Measurements from ENCODE around the gene MORN1. TPM values are rescaled to one million over a fixed set of nuclear protein-coding genes. Genes with fewer than 3 reads are reported as not detected.

Gene MORN1
- total and polyA plus RNA-seq, 4 donors, result 2.3 to 6.9 (median 3.6) TPM

DNA sequence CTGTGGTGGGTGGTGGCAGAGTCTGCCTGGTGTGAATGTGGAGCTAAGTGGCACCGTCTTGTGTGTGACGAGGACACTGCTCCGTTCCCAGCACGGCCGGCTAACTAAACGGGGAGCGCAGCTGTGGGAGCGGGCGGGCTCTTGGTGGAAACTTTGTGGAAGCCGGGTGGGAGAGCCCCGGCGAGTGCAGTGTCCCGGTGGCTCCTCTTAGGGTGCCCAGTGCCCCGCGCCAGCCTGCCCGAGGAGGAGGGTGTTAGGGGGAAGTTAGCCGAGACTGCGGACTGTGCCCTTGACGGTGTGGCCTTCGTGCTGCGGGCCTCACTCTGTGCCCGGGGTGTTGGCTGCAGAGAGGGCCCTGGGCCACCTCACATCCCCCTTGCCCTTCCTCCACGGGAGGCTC lies 11.1 kb upstream of the MORN1 start:
- Histone ChIP-seq H3K36me3 (ENCODE audit: control insufficient read depth in 4 of 4, insufficient read depth in 3 of 4, low read depth in 1 of 4, low read length in 3 of 4) (peaks cover 15 to 71% (median 46%) of the 10 kb centered on the region in 4 donors), H3K4me3 (ENCODE audit: low read depth in 1 of 3, low read length in 3 of 3) (no peak overlapping the region), H3K9me3 (ENCODE audit: control insufficient read depth in 4 of 4, low read length in 3 of 4) (no peaks in the 10 kb centered on the region), H3K27me3 (ENCODE audit: control insufficient read depth in 4 of 4, insufficient read depth in 4 of 4, low read length in 3 of 4) (no peaks in the 10 kb centered on the region), H3K9ac (ENCODE audit: low read depth in 1 of 2, low read length in 2 of 2) (no peak overlapping the region), H3K27ac (ENCODE audit: low read depth in 1 of 2, low read length in 2 of 2) (no peak overlapping the region), H3K4me1 (ENCODE audit: control insufficient read depth in 4 of 4, insufficient read depth in 4 of 4, low read length in 3 of 4) (peaks cover 0 to 13% (median 5%) of the 10 kb centered on the region in 4 donors)
- no peak for TF ChIP-seq RAD21 (IDR thresholded peaks at IDR 0.05)
- TF ChIP-seq, protein P1, sequence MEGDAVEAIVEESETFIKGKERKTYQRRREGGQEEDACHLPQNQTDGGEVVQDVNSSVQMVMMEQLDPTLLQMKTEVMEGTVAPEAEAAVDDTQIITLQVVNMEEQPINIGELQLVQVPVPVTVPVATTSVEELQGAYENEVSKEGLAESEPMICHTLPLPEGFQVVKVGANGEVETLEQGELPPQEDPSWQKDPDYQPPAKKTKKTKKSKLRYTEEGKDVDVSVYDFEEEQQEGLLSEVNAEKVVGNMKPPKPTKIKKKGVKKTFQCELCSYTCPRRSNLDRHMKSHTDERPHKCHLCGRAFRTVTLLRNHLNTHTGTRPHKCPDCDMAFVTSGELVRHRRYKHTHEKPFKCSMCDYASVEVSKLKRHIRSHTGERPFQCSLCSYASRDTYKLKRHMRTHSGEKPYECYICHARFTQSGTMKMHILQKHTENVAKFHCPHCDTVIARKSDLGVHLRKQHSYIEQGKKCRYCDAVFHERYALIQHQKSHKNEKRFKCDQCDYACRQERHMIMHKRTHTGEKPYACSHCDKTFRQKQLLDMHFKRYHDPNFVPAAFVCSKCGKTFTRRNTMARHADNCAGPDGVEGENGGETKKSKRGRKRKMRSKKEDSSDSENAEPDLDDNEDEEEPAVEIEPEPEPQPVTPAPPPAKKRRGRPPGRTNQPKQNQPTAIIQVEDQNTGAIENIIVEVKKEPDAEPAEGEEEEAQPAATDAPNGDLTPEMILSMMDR (IDR thresholded peaks at IDR 0.05; ENCODE audit: low read depth, low read length, missing input control), result no peak
- TF ChIP-seq, protein P2, sequence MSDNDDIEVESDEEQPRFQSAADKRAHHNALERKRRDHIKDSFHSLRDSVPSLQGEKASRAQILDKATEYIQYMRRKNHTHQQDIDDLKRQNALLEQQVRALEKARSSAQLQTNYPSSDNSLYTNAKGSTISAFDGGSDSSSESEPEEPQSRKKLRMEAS (IDR thresholded peaks at IDR 0.05), result no peak
- no peak for DNase-seq (ENCODE audit: low spot score)
- 90% methylated on average over 23 of the region's 23 CpGs for WGBS

DNA sequence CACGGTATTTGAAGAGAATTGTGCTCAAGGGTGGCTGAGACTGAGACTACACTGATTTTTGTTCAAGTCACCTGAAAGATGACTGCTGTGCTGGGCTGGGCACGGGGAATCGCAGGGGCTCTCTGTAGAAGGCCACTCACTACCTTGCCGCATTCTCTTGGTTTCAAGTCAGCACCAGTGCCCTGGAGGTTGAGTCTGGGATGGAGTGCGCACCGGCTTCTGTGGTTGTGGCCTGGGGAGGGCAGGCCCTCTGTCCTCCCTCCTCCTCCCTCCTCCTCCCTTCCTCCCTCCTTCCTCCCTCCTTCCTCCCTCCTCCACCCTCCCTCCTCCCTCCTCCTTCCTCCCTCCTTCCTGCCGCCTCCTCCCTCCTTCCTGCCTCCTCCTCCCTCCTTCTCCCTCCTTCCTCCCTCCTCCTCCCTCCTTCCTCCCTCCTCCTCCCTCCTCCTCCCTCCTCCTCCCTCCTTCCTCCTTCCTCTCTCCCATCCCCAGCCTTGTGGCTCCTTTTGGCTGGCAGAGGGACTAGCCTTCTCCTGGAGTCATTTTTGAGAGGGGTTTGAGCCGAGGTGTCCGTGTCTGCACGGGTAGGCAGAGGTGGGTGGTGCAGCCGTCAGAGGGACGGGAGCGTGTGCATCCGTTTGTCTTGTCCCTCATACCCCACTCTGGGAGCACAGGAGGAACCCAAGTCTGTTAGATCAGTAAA lies 9.7 kb upstream of the MORN1 start:
- H3K27ac ChIP-seq (ENCODE audit: low read depth in 1 of 2, low read length in 2 of 2), result no peak overlapping the region

DNA sequence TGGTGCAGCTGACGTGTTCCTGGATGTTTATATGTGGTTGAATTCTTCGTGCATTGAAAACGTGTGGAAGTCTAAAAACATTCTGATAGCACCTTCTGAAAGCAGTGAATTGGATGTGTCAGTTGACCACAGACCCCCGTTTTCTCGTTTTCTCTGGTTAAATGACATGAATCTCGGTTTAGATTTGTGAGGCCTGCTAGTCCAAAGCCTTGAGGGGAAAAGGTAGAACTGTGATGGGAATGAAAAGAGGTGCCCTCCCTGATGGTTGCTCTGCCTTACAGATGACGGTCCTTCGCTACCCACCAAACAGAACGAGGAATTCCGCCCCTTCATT lies 9.2 kb upstream of the MORN1 start:
- WGBS, result 91% methylated on average over 10 of the region's 10 CpGs
- no peak for DNase-seq (ENCODE audit: low spot score)
- TF ChIP-seq RAD21 (IDR thresholded peaks at IDR 0.05) (no peak), NR2F2 (IDR thresholded peaks at IDR 0.05) (no peak)
- TF ChIP-seq, protein P2 (IDR thresholded peaks at IDR 0.05), result no peak
- H3K4me1 ChIP-seq (ENCODE audit: control insufficient read depth in 4 of 4, insufficient read depth in 4 of 4, low read length in 3 of 4), result peaks cover 0 to 2% (median 0%) of the 10 kb centered on the region in 4 donors
- H3K27ac ChIP-seq (ENCODE audit: low read depth in 1 of 2, low read length in 2 of 2), result no peak overlapping the region
- H3K9ac ChIP-seq (ENCODE audit: low read depth in 1 of 2, low read length in 2 of 2), result no peak overlapping the region
- H3K9me3 ChIP-seq (ENCODE audit: control insufficient read depth in 4 of 4, low read length in 3 of 4), result no peaks in the 10 kb centered on the region
- H3K27me3 ChIP-seq (ENCODE audit: control insufficient read depth in 4 of 4, insufficient read depth in 4 of 4, low read length in 3 of 4), result no peaks in the 10 kb centered on the region
- H3K4me3 ChIP-seq (ENCODE audit: low read depth in 1 of 3, low read length in 3 of 3), result no peak overlapping the region
- peaks cover 19 to 84% (median 55%) of the 10 kb centered on the region in 4 donors for H3K36me3 ChIP-seq (ENCODE audit: control insufficient read depth in 4 of 4, insufficient read depth in 3 of 4, low read depth in 1 of 4, low read length in 3 of 4)

More for the DNA sequence above, 9.7 kb upstream of the MORN1 start:
- Histone ChIP-seq H3K27me3 (ENCODE audit: control insufficient read depth in 4 of 4, insufficient read depth in 4 of 4, low read length in 3 of 4) (no peaks in the 10 kb centered on the region), H3K9me3 (ENCODE audit: control insufficient read depth in 4 of 4, low read length in 3 of 4) (no peaks in the 10 kb centered on the region), H3K4me1 (ENCODE audit: control insufficient read depth in 4 of 4, insufficient read depth in 4 of 4, low read length in 3 of 4) (peaks cover 0 to 2% (median 0%) of the 10 kb centered on the region in 4 donors), H3K4me3 (ENCODE audit: low read depth in 1 of 3, low read length in 3 of 3) (no peak overlapping the region), H3K36me3 (ENCODE audit: control insufficient read depth in 4 of 4, insufficient read depth in 3 of 4, low read depth in 1 of 4, low read length in 3 of 4) (peaks cover 19 to 82% (median 52%) of the 10 kb centered on the region in 4 donors), H3K9ac (ENCODE audit: low read depth in 1 of 2, low read length in 2 of 2) (no peak overlapping the region)
- TF ChIP-seq, protein P3, sequence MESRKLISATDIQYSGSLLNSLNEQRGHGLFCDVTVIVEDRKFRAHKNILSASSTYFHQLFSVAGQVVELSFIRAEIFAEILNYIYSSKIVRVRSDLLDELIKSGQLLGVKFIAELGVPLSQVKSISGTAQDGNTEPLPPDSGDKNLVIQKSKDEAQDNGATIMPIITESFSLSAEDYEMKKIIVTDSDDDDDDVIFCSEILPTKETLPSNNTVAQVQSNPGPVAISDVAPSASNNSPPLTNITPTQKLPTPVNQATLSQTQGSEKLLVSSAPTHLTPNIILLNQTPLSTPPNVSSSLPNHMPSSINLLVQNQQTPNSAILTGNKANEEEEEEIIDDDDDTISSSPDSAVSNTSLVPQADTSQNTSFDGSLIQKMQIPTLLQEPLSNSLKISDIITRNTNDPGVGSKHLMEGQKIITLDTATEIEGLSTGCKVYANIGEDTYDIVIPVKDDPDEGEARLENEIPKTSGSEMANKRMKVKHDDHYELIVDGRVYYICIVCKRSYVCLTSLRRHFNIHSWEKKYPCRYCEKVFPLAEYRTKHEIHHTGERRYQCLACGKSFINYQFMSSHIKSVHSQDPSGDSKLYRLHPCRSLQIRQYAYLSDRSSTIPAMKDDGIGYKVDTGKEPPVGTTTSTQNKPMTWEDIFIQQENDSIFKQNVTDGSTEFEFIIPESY (IDR thresholded peaks at IDR 0.05), result no peak
- DNase-seq (ENCODE audit: low spot score), result peak; percentile 41
- 87% methylated on average over 14 of the region's 14 CpGs for WGBS

All from liver (tissue), 9 donors.